Upper lobe of left lung (tissue), 4 donors: ENCODE results near the gene VKORC1L1.
"Not testable (repeated sequence)": the region's sequence is repeated elsewhere in the genome, so short reads cannot be mapped to it uniquely, and the experiment has no call there.

Source experiments
- CTCF ChIP-seq, 6 experiments: fragments of 450-650 bp in 4 of 6; fragments of 200-600 bp in 2 of 6; sonication (generic) in 2 of 6; IDR thresholded peaks; one replicate each; pipeline ENCODE4 v1.5.1; 2016 to 2019; ENCODE audit warnings: antibody characterized with exemption in 6 of 6
- POLR2A ChIP-seq, 4 donors: fragments of 450-650 bp; IDR thresholded peaks; one replicate each; pipeline ENCODE4 v1.5.1; 2016 to 2017; ENCODE audit warnings: antibody characterized with exemption in 4 of 4, mild to moderate bottlenecking in 2 of 4

GRCh38 chr7:65991829-65992228 lies 119.0 kb downstream of the VKORC1L1 start:
- not testable (repeated sequence) for TF ChIP-seq CTCF, POLR2A (IDR thresholded peaks at IDR 0.05)
